K562 (cell line): Measurements from ENCODE around the gene FAF2. TPM values are rescaled to one million over a fixed set of nuclear protein-coding genes. Genes with fewer than 3 reads are reported as not detected.

ENCODE experiments used
- BRF1 ChIP-seq: IDR thresholded peaks from 3 replicates; pipeline ENCODE4 v1.6.1; 2011; ENCODE audit warnings: borderline replicate concordance, mild to moderate bottlenecking; ENCODE audit not compliant: insufficient read length; ENCODE audit errors: extremely low read depth
- CHD7 ChIP-seq: fragments of 200-600 bp; sonication (generic); IDR thresholded peaks from one replicate; pipeline ENCODE4 v1.6.1; 2012; ENCODE audit warnings: mild to moderate bottlenecking, low read depth, low read length, inconsistent platforms
- CTBP1 ChIP-seq: fragments of 450-650 bp; IDR thresholded peaks from 2 replicates; pipeline ENCODE4 v1.6.1; 2016; ENCODE audit warnings: borderline replicate concordance
- ELK3 ChIP-seq: fragments of 450-650 bp; formaldehyde crosslinking; IDR thresholded peaks from 2 replicates; pipeline ENCODE4 v1.4.0; 2020; ENCODE audit warnings: mild to moderate bottlenecking
- FOXM1 ChIP-seq, 2 experiments: fragments of 450-650 bp in 1 of 2; sonication (generic) in 1 of 2; formaldehyde crosslinking in 1 of 2; IDR thresholded peaks; 2 replicates each; pipeline versions ENCODE4 v1.6.1 to v1.9.0; 2017 to 2022; ENCODE audit warnings: low read depth in 2 of 2, mild to moderate bottlenecking in 2 of 2, missing genetic modification reagents in 1 of 2, moderate library complexity in 1 of 2
- HMBOX1 ChIP-seq: sonication (generic); IDR thresholded peaks from 2 replicates; pipeline ENCODE4 v1.6.1; 2016
- NRF1 ChIP-seq, 2 experiments: fragments of 450-650 bp; IDR thresholded peaks in 1 of 2; conservative IDR thresholded peaks in 1 of 2; 2 replicates each; pipeline ENCODE4 v1.6.1; 2014; ENCODE audit warnings: mild to moderate bottlenecking in 2 of 2
- RBFOX2 ChIP-seq: fragments of 200-400 bp; formaldehyde crosslinking; IDR thresholded peaks from 2 replicates; pipeline ENCODE4 v1.6.1; 2017; ENCODE audit warnings: low read depth, mild to moderate bottlenecking, low read length, moderate library complexity
- SIX5 ChIP-seq, 2 experiments: IDR thresholded peaks; 2 replicates each; pipeline ENCODE4 v1.6.1; 2011; ENCODE audit warnings: low read length in 2 of 2, borderline replicate concordance in 1 of 2, low read depth in 1 of 2, mild to moderate bottlenecking in 1 of 2, moderate library complexity in 1 of 2; ENCODE audit not compliant: insufficient read depth in 1 of 2
- YY1 ChIP-seq, 3 experiments: IDR thresholded peaks; 2 replicates each; pipeline ENCODE4 v1.6.1; 2011; ENCODE audit warnings: low read length in 2 of 3, mild to moderate bottlenecking in 2 of 3, moderate library complexity in 2 of 3, borderline replicate concordance in 1 of 3, control low read depth in 1 of 3, low read depth in 1 of 3; ENCODE audit not compliant: insufficient read depth in 3 of 3, insufficient replicate concordance in 2 of 3, control insufficient read depth in 1 of 3, insufficient read length in 1 of 3; ENCODE audit errors: extremely low read depth in 1 of 3
- ZNF134 ChIP-seq: fragments of 250-450 bp; sonication (Bioruptor Pico); conservative IDR thresholded peaks from 2 replicates; pipeline ENCODE4 v1.4.0; 2020
- ZNF699 ChIP-seq: fragments of 250-450 bp; sonication (Bioruptor Pico); IDR thresholded peaks from 2 replicates; pipeline ENCODE4 v1.8.0; 2021; ENCODE audit warnings: mild to moderate bottlenecking, moderate library complexity; ENCODE audit not compliant: insufficient replicate concordance
- polyA plus RNA-seq, 8 experiments: library from polyadenylated mRNA; depleted of rRNA in 4 of 8; stranded (reverse) in 5 of 8; unstranded in 3 of 8; fragments of >200 nt; fragmentation: Nextera tagmentation in 2 of 8; fragmentation: Illumina TruSeq in 1 of 8; extraction: Ambion mirVana in 2 of 8; extraction: Trizol in 1 of 8; gene quantifications; 2 replicates each; pipeline versions ENCODE4 v1.2.1 to v1.2.3, GENCODE V29; 2011 to 2014; ENCODE audit warnings: inconsistent platforms in 1 of 8, missing spikeins in 1 of 8
- total RNA-seq, 7 experiments: library from RNA; depleted of rRNA in 6 of 7; stranded (reverse); fragments of >200 nt in 6 of 7; fragmentation: Illumina TruSeq in 2 of 7; extraction: Trizol in 2 of 7; gene quantifications; 2 replicates each; pipeline versions ENCODE4 v1.2.1 to v1.2.3, GENCODE V29; 2011 to 2021; ENCODE audit warnings: low replicate concordance in 1 of 7

The FAF2 gene
- total and polyA plus RNA-seq, 9 of the 15 experiments (the other 6 are each of a cell fraction or from before 2014, with no cell fraction given): 25.0 to 44.6 (median 36.1) TPM

GRCh38 chr5:176536902-176537553, 88.8 kb downstream of the FAF2 start, which contains the start of gene RNF44 (continued):
- TF ChIP-seq CHD7: no peak
- TF ChIP-seq HMBOX1: no peak
- TF ChIP-seq ZNF699: no peak
- no peak for TF ChIP-seq BRF1
- TF ChIP-seq FOXM1 (IDR thresholded peaks at IDR 0.05; ENCODE audit: low read depth): peak; percentile 59
- 0 out of 2 replicates have a peak, but pooled peaks have one; percentile 43 for TF ChIP-seq FOXM1 (CRISPR knock-in tag; IDR thresholded peaks at IDR 0.05; ENCODE audit: low read depth)
- peak; percentile 80 to 81 for TF ChIP-seq NRF1 (conservative IDR thresholded peaks at IDR 0.05 in 1 of 2, IDR thresholded peaks at IDR 0.05 in 1 of 2)
- TF ChIP-seq SIX5 (IDR thresholded peaks at IDR 0.05; ENCODE audit: borderline replicate concordance in 1 of 2, insufficient read depth in 1 of 2, low read depth in 1 of 2, low read length in 2 of 2): no peak
- no peak for TF ChIP-seq CTBP1
- TF ChIP-seq RBFOX2: peak; percentile 85
- peak; percentile 83 to 97 (median 95) for TF ChIP-seq YY1 (IDR thresholded peaks at IDR 0.05; ENCODE audit: borderline replicate concordance in 1 of 3, control insufficient read depth in 1 of 3, extremely low read depth in 1 of 3, insufficient read depth in 3 of 3, insufficient read length in 1 of 3, insufficient replicate concordance in 2 of 3, low read depth in 1 of 3, low read length in 2 of 3)
- TF ChIP-seq ELK3 (CRISPR knock-in tag): no peak
- no peak for TF ChIP-seq ZNF134 (CRISPR knock-in tag)
